ENCODE data around the gene CAND1.

The CAND1 gene

GRCh38 chr12:67323007-67323406 is 53.8 kb downstream of the CAND1 start:
- Histone ChIP-seq H3K9me2 (replicated peaks; ENCODE audit: insufficient read depth, low read length) (no peaks in the 10 kb centered on the region), H3K4me3 (ENCODE audit: low read length) (no peak overlapping the region), H3K9ac (ENCODE audit: low read length) (no peak overlapping the region), H3K4me2 (ENCODE audit: low read depth, low read length) (no peak overlapping the region), H3K36me3 (replicated peaks; ENCODE audit: insufficient read depth, low read length) (0 out of 2 replicates have a peak, but pooled peaks cover 3% of the 10 kb centered on the region), H3K79me2 (ENCODE audit: low read length) (no peaks in the 10 kb centered on the region), H4K20me1 (ENCODE audit: insufficient read depth, low read length) (no peaks in the 10 kb centered on the region), H3K27me3 (replicated peaks; ENCODE audit: insufficient read depth, low read length) (no peaks in the 10 kb centered on the region), H3F3A (ENCODE audit: insufficient read depth, low read length) (no peaks in the 10 kb centered on the region; the same call in 1 of the 2 replicates), H3K4me1 (ENCODE audit: low read length) (peaks cover 33% of the 10 kb centered on the region), H3K9me3 (replicated peaks; ENCODE audit: insufficient read depth, low read length) (no peaks in the 10 kb centered on the region), H3K27ac (ENCODE audit: low read length) (no peak overlapping the region), H2AFZ (ENCODE audit: low read length) (no peak overlapping the region)
- DNase-seq: no peak
- TF ChIP-seq EZH2phosphoT487 (IDR thresholded peaks at IDR 0.05; ENCODE audit: low read length) (no peak), CTCF (IDR thresholded peaks at IDR 0.05; ENCODE audit: low read length) (no peak)

DNA sequence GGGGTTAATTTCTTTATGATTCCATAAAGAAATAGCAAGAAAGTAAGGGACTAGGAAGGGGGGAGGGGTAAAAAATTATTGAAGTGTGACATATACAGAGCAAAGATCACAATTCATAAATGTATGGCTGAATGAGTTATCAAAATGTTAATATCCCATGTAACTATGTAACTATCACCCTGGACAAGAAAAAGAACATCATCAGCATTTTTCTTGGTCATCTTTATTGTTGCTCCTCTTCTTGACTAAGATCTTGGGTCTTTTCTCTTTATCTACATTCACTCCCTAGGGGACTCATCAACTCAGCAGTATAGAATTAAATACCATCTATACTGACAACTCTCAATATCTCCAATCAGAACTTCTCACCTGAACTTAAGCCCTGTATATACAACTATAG is 57.5 kb downstream of the CAND1 start:
- Histone ChIP-seq H3K9me2 (replicated peaks; ENCODE audit: insufficient read depth, low read length) (no peaks in the 10 kb centered on the region), H3K9me3 (replicated peaks; ENCODE audit: insufficient read depth, low read length) (no peaks in the 10 kb centered on the region)
- TF ChIP-seq EZH2 (optimal IDR thresholded peaks at IDR 0.05; ENCODE audit: low read depth, low read length): no peak
- no peak for TF ChIP-seq EZH2phosphoT487 (IDR thresholded peaks at IDR 0.05; ENCODE audit: low read length)
- TF ChIP-seq CTCF (IDR thresholded peaks at IDR 0.05; ENCODE audit: low read length): no peak

GRCh38 chr12:67327466-67327865 is 58.3 kb downstream of the CAND1 start:
- no peaks in the 10 kb centered on the region for H3K36me3 ChIP-seq (replicated peaks; ENCODE audit: insufficient read depth, low read length)
- no peaks in the 10 kb centered on the region for H4K20me1 ChIP-seq (ENCODE audit: insufficient read depth, low read length)
- no peak overlapping the region for H2AFZ ChIP-seq (ENCODE audit: low read length)
- H3K27ac ChIP-seq (ENCODE audit: low read length): no peak overlapping the region
- H3K79me2 ChIP-seq (ENCODE audit: low read length): no peaks in the 10 kb centered on the region
- H3K9me2 ChIP-seq (replicated peaks; ENCODE audit: insufficient read depth, low read length): no peaks in the 10 kb centered on the region
- H3K9me3 ChIP-seq (replicated peaks; ENCODE audit: insufficient read depth, low read length): no peaks in the 10 kb centered on the region
- no peak for DNase-seq
- no peak overlapping the region for H3K4me3 ChIP-seq (ENCODE audit: low read length)
- H3K9ac ChIP-seq (ENCODE audit: low read length): no peak overlapping the region
- H3F3A ChIP-seq (ENCODE audit: insufficient read depth, low read length): no peaks in the 10 kb centered on the region
- H3K27me3 ChIP-seq (replicated peaks; ENCODE audit: insufficient read depth, low read length): no peaks in the 10 kb centered on the region
- no peak overlapping the region for H3K4me2 ChIP-seq (ENCODE audit: low read depth, low read length)
- no peaks in the 10 kb centered on the region for H3K4me1 ChIP-seq (ENCODE audit: low read length)
- no peak for TF ChIP-seq EZH2phosphoT487 (IDR thresholded peaks at IDR 0.05; ENCODE audit: low read length)
- TF ChIP-seq EZH2 (optimal IDR thresholded peaks at IDR 0.05; ENCODE audit: low read depth, low read length): no peak
- TF ChIP-seq CTCF (IDR thresholded peaks at IDR 0.05; ENCODE audit: low read length): no peak

More for the DNA sequence above, 57.5 kb downstream of the CAND1 start:
- Histone ChIP-seq H3F3A (ENCODE audit: insufficient read depth, low read length) (no peaks in the 10 kb centered on the region), H3K9ac (ENCODE audit: low read length) (no peak overlapping the region), H2AFZ (ENCODE audit: low read length) (no peak overlapping the region), H3K4me1 (ENCODE audit: low read length) (no peaks in the 10 kb centered on the region), H3K27me3 (replicated peaks; ENCODE audit: insufficient read depth, low read length) (no peaks in the 10 kb centered on the region), H3K4me2 (ENCODE audit: low read depth, low read length) (no peak overlapping the region), H3K27ac (ENCODE audit: low read length) (no peak overlapping the region), H4K20me1 (ENCODE audit: insufficient read depth, low read length) (no peaks in the 10 kb centered on the region), H3K4me3 (ENCODE audit: low read length) (no peak overlapping the region), H3K36me3 (replicated peaks; ENCODE audit: insufficient read depth, low read length) (no peaks in the 10 kb centered on the region), H3K79me2 (ENCODE audit: low read length) (no peaks in the 10 kb centered on the region)
- no peak for DNase-seq
